ENCODE measurements around the gene PALD1. TPM values are rescaled to one million over a fixed set of nuclear protein-coding genes. Genes with fewer than 3 reads are reported as not detected.

The PALD1 gene
- total RNA-seq, 4 donors from 2014 or later = 10.4 to 19.1 (median 12.8) TPM

GRCh38 chr10:70615211-70615610 is 136.6 kb downstream of the PALD1 start:
- no peak overlapping the region for H3K4me3 ChIP-seq
- H3K9me3 ChIP-seq = peaks cover 0 to 10% (median 5%) of the 10 kb centered on the region in 4 donors
- H3K36me3 ChIP-seq = no peaks in the 10 kb centered on the region
- TF ChIP-seq POLR2AphosphoS5 (IDR thresholded peaks at IDR 0.05) = no peak
- TF ChIP-seq POLR2A (IDR thresholded peaks at IDR 0.05; ENCODE audit: low read depth) = no peak
- TF ChIP-seq EP300 (IDR thresholded peaks at IDR 0.05) = no peak
- no peak for TF ChIP-seq CTCF (IDR thresholded peaks at IDR 0.05)
- intact Hi-C loops (cut with DNase I) = no loop called here
- H3K27ac ChIP-seq (replicated peaks in 1 of 4) = no peak overlapping the region
- WGBS = 95% methylated on average over 2 of the region's 2 CpGs
- DNase-seq (ENCODE audit: extremely low spot score) = no peak
- no peaks in the 10 kb centered on the region for H3K4me1 ChIP-seq
- peaks cover 0 to 3% (median 0%) of the 10 kb centered on the region in 4 donors for H3K27me3 ChIP-seq

GRCh38 chr10:70615784-70616522 is 137.4 kb downstream of the PALD1 start:
- TF ChIP-seq POLR2AphosphoS5 (IDR thresholded peaks at IDR 0.05) (no peak), CTCF (IDR thresholded peaks at IDR 0.05) (no peak), EP300 (IDR thresholded peaks at IDR 0.05) (no peak), POLR2A (IDR thresholded peaks at IDR 0.05; ENCODE audit: low read depth) (no peak)
- peaks cover 0 to 17% (median 10%) of the 10 kb centered on the region in 4 donors for H3K9me3 ChIP-seq
- intact Hi-C loops (cut with DNase I) = no loop called here

GRCh38 chr10:70616761-70617160 is 138.2 kb downstream of the PALD1 start:
- Histone ChIP-seq H3K9me3 (peaks cover 0 to 18% (median 11%) of the 10 kb centered on the region in 4 donors), H3K4me3 (no peak overlapping the region), H3K4me1 (no peaks in the 10 kb centered on the region), H3K27me3 (peaks cover 0 to 3% (median 0%) of the 10 kb centered on the region in 4 donors), H3K36me3 (no peaks in the 10 kb centered on the region), H3K27ac (replicated peaks in 1 of 4) (no peak overlapping the region)
- no peak for DNase-seq (ENCODE audit: extremely low spot score)
- intact Hi-C loops (cut with DNase I) = no loop called here
- WGBS = 98% methylated on average over 4 of the region's 4 CpGs
- TF ChIP-seq POLR2AphosphoS5 (IDR thresholded peaks at IDR 0.05) = no peak
- no peak for TF ChIP-seq CTCF (IDR thresholded peaks at IDR 0.05)
- no peak for TF ChIP-seq EP300 (IDR thresholded peaks at IDR 0.05)
- no peak for TF ChIP-seq POLR2A (IDR thresholded peaks at IDR 0.05; ENCODE audit: low read depth)

More at GRCh38 chr10:70615784-70616522, 137.4 kb downstream of the PALD1 start:
- Histone ChIP-seq H3K4me1 (no peaks in the 10 kb centered on the region), H3K27ac (replicated peaks in 1 of 4) (no peak overlapping the region), H3K27me3 (peaks cover 0 to 3% (median 0%) of the 10 kb centered on the region in 4 donors), H3K4me3 (no peak overlapping the region), H3K36me3 (no peaks in the 10 kb centered on the region)
- no peak for DNase-seq (ENCODE audit: extremely low spot score)
- WGBS = 64% methylated on average over 7 of the region's 7 CpGs

Other genes with a start within 250 kb of the PALD1 start
- 100 to 1,000 TPM in 1 of 4 donors, 10 to 100 TPM in 3; 72.6 to 105 (median 82.2) TPM for gene PPA1, start 245.3 kb upstream of the PALD1 start, total RNA-seq
- not detected for gene NPFFR1, start 194.8 kb upstream of the PALD1 start, total RNA-seq
- gene LRRC20, start 96.1 kb upstream of the PALD1 start, total RNA-seq = 10 to 100 TPM in 3 of 4 donors, 1 to 10 TPM in 1; 6.6 to 17.0 (median 13.4) TPM
- gene EIF4EBP2, start 74.6 kb upstream of the PALD1 start, total RNA-seq = 10 to 100 TPM; 73.6 to 99.9 (median 78.4) TPM
- gene NODAL, start 37.1 kb upstream of the PALD1 start, total RNA-seq = not detected
- 10 to 100 TPM in 1 of 4 donors, 1 to 10 TPM in 3; 1.2 to 15.2 (median 2.4) TPM for gene PRF1, start 124.0 kb downstream of the PALD1 start, total RNA-seq
- under 1 TPM in 2 of 4 donors, not detected in 2; 0.13 to 0.50 TPM for gene ADAMTS14, start 193.7 kb downstream of the PALD1 start, total RNA-seq

Measured in esophagus muscularis mucosa (tissue), 4 donors.